Upper lobe of right lung (tissue), 1 donor: ENCODE data around the gene GEMIN5. TPM values are rescaled to one million over a fixed set of nuclear protein-coding genes. Genes with fewer than 3 reads are reported as not detected.

Source experiments
- ATAC-seq: fragments of 200-7000 bp; cut with Tn5 transposase; one replicate; pipeline ENCODE4 v1.9.1; 2020; ENCODE audit warnings: mild to moderate bottlenecking, moderate library complexity
- DNase-seq: peaks from one replicate; pipeline ENCODE4 v3.0.0-alpha.2; 2020
- H3K27ac ChIP-seq: fragments of 200-600 bp; one replicate; pipeline ENCODE4 v1.8.0; 2022
- H3K27me3 ChIP-seq: fragments of 200-600 bp; one replicate; pipeline ENCODE4 v1.8.0; 2022; ENCODE audit warnings: mild to moderate bottlenecking
- H3K36me3 ChIP-seq: fragments of 200-600 bp; one replicate; pipeline ENCODE4 v1.8.0; 2022
- H3K4me1 ChIP-seq: fragments of 200-600 bp; one replicate; pipeline ENCODE4 v1.8.0; 2022
- H3K4me3 ChIP-seq: fragments of 200-600 bp; one replicate; pipeline ENCODE4 v1.8.0; 2022; ENCODE audit warnings: mild to moderate bottlenecking
- H3K9me3 ChIP-seq: fragments of 200-600 bp; one replicate; pipeline ENCODE4 v1.8.0; 2022
- CTCF ChIP-seq: fragments of 200-600 bp; IDR thresholded peaks from one replicate; pipeline ENCODE4 v1.8.0; 2022; ENCODE audit warnings: antibody characterized with exemption
- intact Hi-C: fragments of 100-400 bp; cut with DNase I; formaldehyde crosslinking; loops from one replicate; pipeline ENCODE4 v1.11.0; 2022
- total RNA-seq: library from RNA; stranded (reverse); fragmentation: NEBNext Ultra II Directional; extraction: Animal tissue kit (Norgen Biotek cat#: 25700); gene quantifications from one replicate; pipeline ENCODE4 v1.2.1, GENCODE V29; 2021
- donor health status: DM: no; HTN: yes; CAD: no; lungs with severe emphysema.

The GEMIN5 gene
- total RNA-seq, 1 donor from 2014 or later: 13.9 TPM

GRCh38 chr5:154966874-154967273 is 28.9 kb upstream of the GEMIN5 start:
- TF ChIP-seq CTCF: no peak
- Histone ChIP-seq H3K27ac (peak overlapping the region; percentile 56), H3K4me1 (peaks cover 4% of the 10 kb centered on the region), H3K36me3 (peaks cover 36% of the 10 kb centered on the region), H3K9me3 (no peaks in the 10 kb centered on the region), H3K4me3 (peak overlapping the region; percentile 21), H3K27me3 (no peaks in the 10 kb centered on the region)
- intact Hi-C loops: no loop called here
- ATAC-seq (no peak), DNase-seq (no peak)

- H3K4me3 ChIP-seq: peak overlapping the region; percentile 21
Measured at GRCh38 chr5:154966081-154966841, 28.2 kb upstream of the GEMIN5 start.

GRCh38 chr5:154962494-154962893 is 24.5 kb upstream of the GEMIN5 start:
- no peak for TF ChIP-seq CTCF
- H3K9me3 ChIP-seq: no peaks in the 10 kb centered on the region
- ATAC-seq (no peak), DNase-seq (no peak)
- H3K4me3 ChIP-seq: no peak overlapping the region
- peaks cover 66% of the 10 kb centered on the region for H3K36me3 ChIP-seq
- H3K4me1 ChIP-seq: peaks cover 4% of the 10 kb centered on the region
- intact Hi-C loops: no loop called here
- no peaks in the 10 kb centered on the region for H3K27me3 ChIP-seq
- H3K27ac ChIP-seq: no peak overlapping the region

More at GRCh38 chr5:154966081-154966841, 28.2 kb upstream of the GEMIN5 start:
- peak; percentile 51 for ATAC-seq
- DNase-seq: no peak
- Histone ChIP-seq H3K9me3 (no peaks in the 10 kb centered on the region), H3K36me3 (peaks cover 43% of the 10 kb centered on the region), H3K27me3 (no peaks in the 10 kb centered on the region), H3K4me1 (peaks cover 4% of the 10 kb centered on the region), H3K27ac (peak overlapping the region; percentile 56)
- TF ChIP-seq CTCF: no peak
- intact Hi-C loops: no loop called here

- no peaks in the 10 kb centered on the region for H3K27me3 ChIP-seq
- H3K9me3 ChIP-seq: no peaks in the 10 kb centered on the region
- H3K36me3 ChIP-seq: peaks cover 54% of the 10 kb centered on the region
- ATAC-seq: no peak
- no peak for DNase-seq
- H3K4me3 ChIP-seq: no peak overlapping the region
- no peak for TF ChIP-seq CTCF
- H3K4me1 ChIP-seq: no peaks in the 10 kb centered on the region
- intact Hi-C loops: no loop called here
- H3K27ac ChIP-seq: no peak overlapping the region
Measured at GRCh38 chr5:154956712-154957111, 18.7 kb upstream of the GEMIN5 start.

GRCh38 chr5:154949781-154950180 is 11.8 kb upstream of the GEMIN5 start:
- ATAC-seq (no peak), DNase-seq (no peak)
- peaks cover 8% of the 10 kb centered on the region for H3K4me1 ChIP-seq

More at GRCh38 chr5:154949781-154950180, 11.8 kb upstream of the GEMIN5 start:
- H3K27ac ChIP-seq: no peak overlapping the region
- no peak overlapping the region for H3K4me3 ChIP-seq
- H3K9me3 ChIP-seq: no peaks in the 10 kb centered on the region
- intact Hi-C loops: no loop called here
- no peak for TF ChIP-seq CTCF
- H3K36me3 ChIP-seq: peaks cover 11% of the 10 kb centered on the region
- H3K27me3 ChIP-seq: no peaks in the 10 kb centered on the region
